ENCODE measurements around the gene TMEM214. TPM values are rescaled to one million over a fixed set of nuclear protein-coding genes. Genes with fewer than 3 reads are reported as not detected.
"Not testable (repeated sequence)": the region's sequence is repeated elsewhere in the genome, so short reads cannot be mapped to it uniquely, and the experiment has no call there.

TMEM214 gene
- total and polyA plus RNA-seq, 3 donors from 2014 or later, result 64.8 to 81.9 (median 73.9) TPM

GRCh38 chr2:27071990-27072830, 39.4 kb downstream of the TMEM214 start:
- peak overlapping the region; percentile 83 to 94 for H3K27ac ChIP-seq
- whole genome bisulfite sequencing, 2 donors, result 2% methylated on average over 24 to 34 of the region's 34 CpGs
- peak; percentile 84 for DNase-seq
- intact Hi-C loops (cut with DNase I; ENCODE audit: low total_unique reads), result no loop called here
- H3K27me3 ChIP-seq, result no peaks in the 10 kb centered on the region
- peak overlapping the region; percentile 86 to 94 for H3K4me3 ChIP-seq
- no peaks in the 10 kb centered on the region for H3K36me3 ChIP-seq (ENCODE audit: low read depth, missing control alignments)
- TF ChIP-seq POLR2A (IDR thresholded peaks at IDR 0.05) (no peak), CTCF (IDR thresholded peaks at IDR 0.05) (no peak)
- peaks cover 53% of the 10 kb centered on the region for H3K4me1 ChIP-seq
- no peaks in the 10 kb centered on the region for H3K9me3 ChIP-seq

- H3K27ac ChIP-seq, result peak overlapping the region; percentile 83 to 94
- intact Hi-C loops (cut with DNase I; ENCODE audit: low total_unique reads), result no loop called here
- TF ChIP-seq POLR2A (IDR thresholded peaks at IDR 0.05) (no peak), CTCF (IDR thresholded peaks at IDR 0.05) (no peak)
- no peaks in the 10 kb centered on the region for H3K36me3 ChIP-seq (ENCODE audit: low read depth, missing control alignments)
- no peak for DNase-seq
- no peaks in the 10 kb centered on the region for H3K27me3 ChIP-seq
- peaks cover 56% of the 10 kb centered on the region for H3K4me1 ChIP-seq
- peak overlapping the region in 1 of 2 donors; percentile 94 for H3K4me3 ChIP-seq
- 32 to 39% methylated on average over 5 of the region's 5 CpGs for WGBS, 2 donors
- no peaks in the 10 kb centered on the region for H3K9me3 ChIP-seq
Measured at GRCh38 chr2:27072920-27073319, 40.2 kb downstream of the TMEM214 start.

- WGBS, 2 donors, result 18 to 20% methylated on average over 2 of the region's 2 CpGs
- intact Hi-C loops (cut with DNase I; ENCODE audit: low total_unique reads), result no loop called here
Measured at GRCh38 chr2:27073782-27074181, 41.0 kb downstream of the TMEM214 start.

GRCh38 chr2:27074738-27075565, 42.2 kb downstream of the TMEM214 start:
- Histone ChIP-seq H3K9me3 (no peaks in the 10 kb centered on the region), H3K4me3 (no peak overlapping the region), H3K27ac (peak overlapping the region; percentile 41 to 94), H3K36me3 (ENCODE audit: low read depth, missing control alignments) (no peaks in the 10 kb centered on the region), H3K4me1 (peaks cover 54% of the 10 kb centered on the region), H3K27me3 (no peaks in the 10 kb centered on the region)
- TF ChIP-seq POLR2A (IDR thresholded peaks at IDR 0.05) (no peak), CTCF (IDR thresholded peaks at IDR 0.05) (no peak)
- intact Hi-C loops (cut with DNase I; ENCODE audit: low total_unique reads), result no loop called here
- DNase-seq, result no peak
- 45 to 53% methylated on average over 4 of the region's 4 CpGs for WGBS, 2 donors

More at GRCh38 chr2:27073782-27074181, 41.0 kb downstream of the TMEM214 start:
- H3K4me1 ChIP-seq, result peaks cover 59% of the 10 kb centered on the region
- H3K27ac ChIP-seq, result peak overlapping the region; percentile 41 to 94
- TF ChIP-seq CTCF (IDR thresholded peaks at IDR 0.05) (no peak), POLR2A (IDR thresholded peaks at IDR 0.05) (no peak)
- no peak for DNase-seq
- no peaks in the 10 kb centered on the region for H3K9me3 ChIP-seq
- no peaks in the 10 kb centered on the region for H3K27me3 ChIP-seq
- no peaks in the 10 kb centered on the region for H3K36me3 ChIP-seq (ENCODE audit: low read depth, missing control alignments)
- H3K4me3 ChIP-seq, result no peak overlapping the region

GRCh38 chr2:27075566-27075871, 42.8 kb downstream of the TMEM214 start:
- WGBS, 2 donors, result 83 to 87% methylated on average over 6 of the region's 6 CpGs
- H3K27me3 ChIP-seq; DNase-seq; H3K9me3 ChIP-seq; H3K27ac ChIP-seq; H3K36me3 ChIP-seq (ENCODE audit: low read depth, missing control alignments); intact Hi-C loops (cut with DNase I; ENCODE audit: low total_unique reads); H3K4me3 ChIP-seq: not testable (repeated sequence)
- peaks cover 48% of the 10 kb centered on the region for H3K4me1 ChIP-seq
